ENCODE results near the gene TLCD1.

- TF ChIP-seq POLR2AphosphoS5 (IDR thresholded peaks at IDR 0.05; ENCODE audit: low read depth, low read length) (no peak), POLR2A (IDR thresholded peaks at IDR 0.05; ENCODE audit: low read depth, low read length) (no peak), TAF1 (IDR thresholded peaks at IDR 0.05; ENCODE audit: borderline replicate concordance, low read depth, low read length) (no peak)
Observed at GRCh38 chr17:28765038-28765437, 39.0 kb upstream of the TLCD1 start.
